Common myeloid progenitor, CD34-positive (primary cell): ENCODE measurements around the gene SVIL.
A peak's percentile ranks its signal among the peaks of the same experiment; 100 is the strongest.
"Not testable (repeated sequence)": the region's sequence is repeated elsewhere in the genome, so short reads cannot be mapped to it uniquely, and the experiment has no call there.

Source experiments
- CTCF ChIA-PET: fragments of 350-600 bp; sonication (Branson Sonifier 250); formaldehyde crosslinking; loops from one replicate; lab custom pipeline; 2021; ENCODE audit warnings: antibody characterized with exemption; lab: Charles Lee
- POLR2A ChIA-PET: fragments of 350-600 bp; sonication (Branson Sonifier 250); formaldehyde crosslinking; loops from one replicate; lab custom pipeline; 2021; ENCODE audit warnings: antibody characterized with exemption; lab: Charles Lee
- DNase-seq, 3 donors: peaks; one replicate each; pipeline versions ENCODE4 v3.0.0 to v3.0.0-alpha.2; 2013
- H3K27ac ChIP-seq, 2 experiments: 1 replicate in 1 of 2; 2 replicates in 1 of 2; pipeline ENCODE4 v1.7.0; 2013; ENCODE audit warnings: inconsistent platforms in 2 of 2, low read length in 2 of 2, mild to moderate bottlenecking in 2 of 2, low read depth in 1 of 2, moderate library complexity in 1 of 2; ENCODE audit not compliant: severe bottlenecking in 2 of 2, insufficient read depth in 1 of 2, poor library complexity in 1 of 2
- H3K27me3 ChIP-seq, 5 experiments: replicated peaks in 2 of 5; 1 replicate in 3 of 5; 2 replicates in 2 of 5; pipeline versions ENCODE4 v1.6.1 to v1.7.0; 2013; ENCODE audit warnings: low read length in 4 of 5, mild to moderate bottlenecking in 2 of 5, moderate library complexity in 2 of 5, inconsistent platforms in 1 of 5; ENCODE audit not compliant: insufficient read depth in 5 of 5, control insufficient read depth in 4 of 5
- H3K36me3 ChIP-seq, 4 experiments: 1 replicate in 2 of 4; 2 replicates in 2 of 4; pipeline versions ENCODE4 v1.6.1 to v1.7.0; 2013; ENCODE audit warnings: low read length in 3 of 4, control low read depth in 1 of 4, mild to moderate bottlenecking in 1 of 4; ENCODE audit not compliant: control insufficient read depth in 4 of 4, insufficient read depth in 4 of 4
- H3K4me1 ChIP-seq, 4 experiments: 1 replicate in 3 of 4; 2 replicates in 1 of 4; pipeline versions ENCODE4 v1.6.1 to v1.7.1; 2013; ENCODE audit warnings: low read length in 3 of 4, mild to moderate bottlenecking in 3 of 4, control low read depth in 1 of 4, inconsistent platforms in 1 of 4, moderate library complexity in 1 of 4; ENCODE audit not compliant: control insufficient read depth in 4 of 4, insufficient read depth in 4 of 4; ENCODE audit errors: control extremely low read depth in 1 of 4
- H3K4me3 ChIP-seq, 7 experiments: 1 replicate in 4 of 7; 2 replicates in 3 of 7; pipeline versions ENCODE4 v1.5.1 to v1.7.0; 2013; ENCODE audit warnings: mild to moderate bottlenecking in 7 of 7, low read length in 6 of 7, moderate library complexity in 6 of 7, inconsistent platforms in 2 of 7, low read depth in 2 of 7, control low read depth in 1 of 7; ENCODE audit not compliant: insufficient read depth in 4 of 7, control insufficient read depth in 1 of 7; ENCODE audit errors: extremely low read depth in 1 of 7
- H3K9me3 ChIP-seq, 5 experiments: 1 replicate in 4 of 5; 2 replicates in 1 of 5; pipeline versions ENCODE4 v1.6.1 to v1.7.1; 2013; ENCODE audit warnings: low read length in 4 of 5, mild to moderate bottlenecking in 2 of 5, inconsistent platforms in 1 of 5, low read depth in 1 of 5, moderate library complexity in 1 of 5; ENCODE audit not compliant: control insufficient read depth in 4 of 5, insufficient read depth in 2 of 5; ENCODE audit errors: control extremely low read depth in 1 of 5
- WGBS: methylation state at CpG from one replicate; pipeline ENCODE4 v1.1.5; 2013; ENCODE audit not compliant: insufficient coverage; 5-methylcytosine and 5-hydroxymethylcytosine counted together

The SVIL gene

GRCh38 chr10:29488471-29488870 is 146.3 kb downstream of the SVIL start:
- H3K4me3 ChIP-seq, H3K27me3 ChIP-seq, H3K9me3 ChIP-seq, DNase-seq, POLR2A ChIA-PET, H3K27ac ChIP-seq, H3K4me1 ChIP-seq: not testable (repeated sequence)
- CTCF ChIA-PET, result interaction anchor here (0.7 kb wide), 1 partner anchor 9 kb away, joined by 3 read pairs; no protein-coding TSS in a partner anchor
- H3K36me3 ChIP-seq, result peaks cover 2 to 54% (median 16%) of the 10 kb centered on the region in 4 experiments
- WGBS, result 98% methylated on average over 14 of the region's 14 CpGs

- CTCF ChIA-PET, result interaction anchor here (0.7 kb wide), 1 partner anchor 10 kb away, joined by 3 read pairs; no protein-coding TSS in a partner anchor
- H3K4me3 ChIP-seq, H3K27ac ChIP-seq, H3K4me1 ChIP-seq, H3K9me3 ChIP-seq, POLR2A ChIA-PET, H3K27me3 ChIP-seq, DNase-seq: not testable (repeated sequence)
- WGBS, result 94% methylated on average over 7 of the region's 7 CpGs
- peaks cover 0 to 49% (median 14%) of the 10 kb centered on the region in 4 experiments for H3K36me3 ChIP-seq
Observed at GRCh38 chr10:29487884-29488266, 146.9 kb downstream of the SVIL start.

GRCh38 chr10:29487032-29487883 is 147.5 kb downstream of the SVIL start:
- H3K36me3 ChIP-seq, result peaks cover 0 to 44% (median 13%) of the 10 kb centered on the region in 4 experiments

GRCh38 chr10:29486433-29486832 is 148.3 kb downstream of the SVIL start:
- WGBS, result 100% methylated on average over 1 of the region's 1 CpG
- POLR2A ChIA-PET, result no interaction called here
- peaks cover 0 to 37% (median 13%) of the 10 kb centered on the region in 4 experiments for H3K36me3 ChIP-seq
- no peak for DNase-seq
- H3K27me3 ChIP-seq, result no peaks in the 10 kb centered on the region
- no peaks in the 10 kb centered on the region for H3K9me3 ChIP-seq
- CTCF ChIA-PET, result interaction anchor here (0.7 to 1.1 kb wide), 3 partner anchors 9 to 40 kb away, joined by 3 read pairs; no protein-coding TSS in a partner anchor
- H3K4me3 ChIP-seq, result no peak overlapping the region
- peaks cover 0 to 10% (median 5%) of the 10 kb centered on the region in 4 experiments for H3K4me1 ChIP-seq
- H3K27ac ChIP-seq, result no peak overlapping the region

More at GRCh38 chr10:29487032-29487883, 147.5 kb downstream of the SVIL start:
- H3K4me1 ChIP-seq, H3K9me3 ChIP-seq, H3K4me3 ChIP-seq, POLR2A ChIA-PET, H3K27ac ChIP-seq, H3K27me3 ChIP-seq, CTCF ChIA-PET, DNase-seq: not testable (repeated sequence)
- WGBS, result 81% methylated on average over 10 of the region's 21 CpGs

GRCh38 chr10:29484677-29485076 is 150.1 kb downstream of the SVIL start:
- peaks cover 0 to 11% (median 6%) of the 10 kb centered on the region in 4 experiments for H3K4me1 ChIP-seq
- H3K4me3 ChIP-seq, H3K27me3 ChIP-seq, DNase-seq, H3K9me3 ChIP-seq, POLR2A ChIA-PET, CTCF ChIA-PET, H3K27ac ChIP-seq: not testable (repeated sequence)
- H3K36me3 ChIP-seq, result peaks cover 7 to 45% (median 17%) of the 10 kb centered on the region in 4 experiments
- WGBS, result 100% methylated on average over 1 of the region's 8 CpGs

- POLR2A ChIA-PET, result no interaction called here
- Histone ChIP-seq H3K36me3 (peaks cover 7 to 38% (median 19%) of the 10 kb centered on the region in 4 experiments), H3K9me3 (no peaks in the 10 kb centered on the region), H3K27me3 (no peaks in the 10 kb centered on the region), H3K27ac (no peak overlapping the region), H3K4me3 (peak overlapping the region in 1 of 7 experiments; percentile 32), H3K4me1 (peaks cover 0 to 19% (median 11%) of the 10 kb centered on the region in 4 experiments)
- DNase-seq, result peak in 2 of 3 donors; percentile 36 to 44
- CTCF ChIA-PET, result interaction anchor here (0.7 to 2.1 kb wide), 6 partner anchors 9 to 27 kb away, joined by 3 to 11 read pairs (median 4); no protein-coding TSS in a partner anchor
- 82% methylated on average over 3 of the region's 14 CpGs for WGBS
Observed at GRCh38 chr10:29482591-29483431, 152.0 kb downstream of the SVIL start.
